Gastroesophageal sphincter (tissue), 4 donors: ENCODE data around the gene GRM8. TPM values are rescaled to one million over a fixed set of nuclear protein-coding genes. Genes with fewer than 3 reads are reported as not detected.

Experiments used
- ATAC-seq: fragments of 150-250 bp; one replicate; pipeline ENCODE4 v1.9.1; 2016; ENCODE audit warnings: mild to moderate bottlenecking, moderate library complexity
- H3K27ac ChIP-seq, 4 donors: fragments of 200-600 bp; sonication (generic) in 3 of 4; 1 replicate in 3 of 4; 2 replicates in 1 of 4; pipeline ENCODE4 v1.5.1; 2016 to 2019
- H3K27me3 ChIP-seq: fragments of 200-600 bp; sonication (generic); one replicate; pipeline ENCODE4 v1.5.1; 2019
- H3K36me3 ChIP-seq, 2 donors: fragments of 200-600 bp; sonication (generic); one replicate each; pipeline ENCODE4 v1.5.1; 2019; ENCODE audit warnings: control low read depth in 1 of 2
- H3K4me1 ChIP-seq, 3 donors: fragments of 200-600 bp; sonication (generic); 1 replicate in 2 of 3; 2 replicates in 1 of 3; pipeline ENCODE4 v1.5.1; 2016 to 2019; ENCODE audit warnings: control low read depth in 2 of 3
- H3K4me3 ChIP-seq, 2 donors: fragments of 200-600 bp; sonication (generic); one replicate each; pipeline ENCODE4 v1.5.1; 2019; ENCODE audit warnings: mild to moderate bottlenecking in 1 of 2, moderate library complexity in 1 of 2
- H3K9me3 ChIP-seq, 3 donors: fragments of 200-600 bp; sonication (generic); one replicate each; pipeline ENCODE4 v1.5.1; 2017 to 2019; ENCODE audit warnings: control low read depth in 2 of 3
- CTCF ChIP-seq, 4 experiments: fragments of 200-600 bp in 2 of 4; fragments of 450-650 bp in 2 of 4; sonication (generic) in 1 of 4; IDR thresholded peaks; one replicate each; pipeline ENCODE4 v1.5.1; 2017 to 2019; ENCODE audit warnings: antibody characterized with exemption in 4 of 4, mild to moderate bottlenecking in 2 of 4, moderate library complexity in 2 of 4
- EP300 ChIP-seq: sonication (generic); formaldehyde crosslinking; IDR thresholded peaks from one replicate; pipeline ENCODE4 v1.6.1; 2017; ENCODE audit warnings: antibody characterized with exemption, mild to moderate bottlenecking
- POLR2A ChIP-seq, 2 donors: fragments of 450-650 bp; IDR thresholded peaks; one replicate each; pipeline ENCODE4 v1.6.1; 2017; ENCODE audit warnings: antibody characterized with exemption in 2 of 2, mild to moderate bottlenecking in 2 of 2, moderate library complexity in 1 of 2
- POLR2AphosphoS5 ChIP-seq: sonication (generic); formaldehyde crosslinking; IDR thresholded peaks from one replicate; pipeline ENCODE4 v1.6.1; 2017; ENCODE audit warnings: antibody characterized with exemption
- WGBS, 2 donors: methylation state at CpG; one replicate each; pipeline ENCODE4 v1.1.5; 2018; ENCODE audit warnings: low coverage in 1 of 2; 5-methylcytosine and 5-hydroxymethylcytosine counted together
- total RNA-seq, 4 donors: library from RNA; depleted of rRNA; stranded (reverse); fragments of >200 nt; gene quantifications; one replicate each; pipeline ENCODE4 v1.1.0, GENCODE V29; 2016

Gene GRM8
- total RNA-seq, 4 donors from 2014 or later = 0.07 to 3.4 (median 0.93) TPM; not detected in 1

GRCh38 chr7:127266047-127266446 is 13.3 kb upstream of the GRM8 start:
- H3K4me3 ChIP-seq = no peak overlapping the region
- 64 to 77% methylated on average over 1 of the region's 1 CpG for WGBS, 2 donors
- TF ChIP-seq POLR2A (IDR thresholded peaks at IDR 0.05) (no peak), POLR2AphosphoS5 (no peak), CTCF (IDR thresholded peaks at IDR 0.05) (no peak), EP300 (no peak)
- H3K4me1 ChIP-seq = no peaks in the 10 kb centered on the region
- no peaks in the 10 kb centered on the region for H3K9me3 ChIP-seq
- H3K36me3 ChIP-seq = no peaks in the 10 kb centered on the region
- H3K27ac ChIP-seq = no peak overlapping the region
- no peak for ATAC-seq
- H3K27me3 ChIP-seq = peaks cover 9% of the 10 kb centered on the region

DNA sequence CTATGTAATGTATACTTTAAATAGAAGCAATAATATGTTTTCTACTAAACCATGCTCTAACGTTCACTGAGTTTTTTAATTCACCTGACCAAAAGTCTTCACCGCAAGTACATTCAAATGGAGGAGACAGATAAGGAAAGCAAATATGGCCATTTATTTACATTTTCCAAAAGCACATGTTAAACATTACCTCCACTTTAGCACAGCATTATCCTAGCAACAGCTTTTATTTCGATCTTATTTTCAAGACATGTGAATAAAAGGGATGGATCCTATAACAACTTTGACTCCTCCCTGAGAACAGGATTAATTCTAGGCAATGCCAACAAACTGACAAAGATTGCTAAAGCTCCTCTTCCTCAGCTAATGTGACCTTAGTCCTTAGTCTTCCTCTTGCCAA is 11.5 kb upstream of the GRM8 start:
- TF ChIP-seq EP300 = no peak
- no peak for TF ChIP-seq POLR2A (IDR thresholded peaks at IDR 0.05)
- TF ChIP-seq CTCF (IDR thresholded peaks at IDR 0.05) = no peak
- TF ChIP-seq POLR2AphosphoS5 = no peak
- WGBS, 2 donors = 63 to 81% methylated on average over 3 of the region's 3 CpGs
- ATAC-seq = no peak

GRCh38 chr7:127258111-127258510 is 5.4 kb upstream of the GRM8 start:
- Histone ChIP-seq H3K4me1 (peaks cover 0 to 10% (median 0%) of the 10 kb centered on the region in 3 donors), H3K27me3 (peaks cover 58% of the 10 kb centered on the region), H3K4me3 (no peak overlapping the region), H3K9me3 (no peaks in the 10 kb centered on the region), H3K27ac (no peak overlapping the region), H3K36me3 (no peaks in the 10 kb centered on the region)
- 54 to 58% methylated on average over 6 of the region's 6 CpGs for WGBS, 2 donors
- TF ChIP-seq EP300 (no peak), POLR2A (IDR thresholded peaks at IDR 0.05) (no peak), CTCF (IDR thresholded peaks at IDR 0.05) (no peak), POLR2AphosphoS5 (no peak)
- no peak for ATAC-seq

More for the DNA sequence above, 11.5 kb upstream of the GRM8 start:
- H3K4me3 ChIP-seq = no peak overlapping the region
- no peaks in the 10 kb centered on the region for H3K9me3 ChIP-seq
- H3K27me3 ChIP-seq = peaks cover 19% of the 10 kb centered on the region
- no peak overlapping the region for H3K27ac ChIP-seq
- no peaks in the 10 kb centered on the region for H3K4me1 ChIP-seq
- no peaks in the 10 kb centered on the region for H3K36me3 ChIP-seq

GRCh38 chr7:127257086-127257485 is 4.3 kb upstream of the GRM8 start:
- Histone ChIP-seq H3K27ac (no peak overlapping the region), H3K4me1 (peaks cover 0 to 21% (median 5%) of the 10 kb centered on the region in 3 donors), H3K27me3 (peaks cover 64% of the 10 kb centered on the region), H3K9me3 (no peaks in the 10 kb centered on the region), H3K4me3 (no peak overlapping the region), H3K36me3 (no peaks in the 10 kb centered on the region)
- ATAC-seq = no peak
- TF ChIP-seq POLR2AphosphoS5 = no peak
- TF ChIP-seq CTCF (IDR thresholded peaks at IDR 0.05) = no peak
- no peak for TF ChIP-seq EP300
- no peak for TF ChIP-seq POLR2A (IDR thresholded peaks at IDR 0.05)
- WGBS, 2 donors = 16 to 17% methylated on average over 2 of the region's 2 CpGs

DNA sequence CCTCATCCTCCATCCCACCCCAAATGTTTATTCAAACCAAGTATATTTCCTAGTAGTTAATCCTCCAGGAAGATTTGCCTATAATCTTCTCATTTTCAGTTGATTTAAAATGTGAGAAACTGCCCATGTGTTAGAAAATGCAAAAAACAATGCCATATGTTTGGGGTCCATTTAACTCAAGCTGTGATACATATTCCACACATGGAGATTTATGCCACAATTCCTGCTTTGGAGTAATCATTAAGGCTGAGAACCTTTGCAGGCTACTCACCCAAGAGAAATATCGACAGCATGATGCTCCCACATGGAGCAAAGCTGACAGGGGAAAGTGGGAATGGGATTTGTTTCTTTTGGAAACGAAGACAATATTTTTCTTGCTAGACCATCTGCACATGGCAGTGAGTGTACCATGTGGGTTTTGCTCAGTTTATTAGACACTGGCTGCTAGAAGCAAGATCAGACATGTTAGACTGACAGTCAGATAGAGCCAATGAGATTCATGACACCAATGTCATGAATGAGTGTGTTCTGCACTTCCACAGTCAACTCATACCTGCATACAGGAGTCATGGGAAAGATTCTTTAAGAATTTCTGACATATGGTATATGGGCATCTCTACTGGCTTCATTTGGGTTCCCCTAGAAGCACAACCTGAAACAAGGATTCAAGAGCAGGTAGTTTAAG is 3.4 kb upstream of the GRM8 start:
- 30 to 53% methylated on average over 2 of the region's 2 CpGs for WGBS, 2 donors
- no peaks in the 10 kb centered on the region for H3K9me3 ChIP-seq
- ATAC-seq = no peak
- peaks cover 73% of the 10 kb centered on the region for H3K27me3 ChIP-seq
- H3K27ac ChIP-seq = no peak overlapping the region
- TF ChIP-seq CTCF (IDR thresholded peaks at IDR 0.05) (no peak), POLR2AphosphoS5 (no peak), POLR2A (IDR thresholded peaks at IDR 0.05) (no peak), EP300 (no peak)
- peaks cover 0 to 30% (median 11%) of the 10 kb centered on the region in 3 donors for H3K4me1 ChIP-seq
- H3K36me3 ChIP-seq = no peaks in the 10 kb centered on the region
- no peak overlapping the region for H3K4me3 ChIP-seq
